ENCODE data around the gene CRHBP.

GRCh38 chr5:77010243-77010642 lies 57.4 kb downstream of the CRHBP start:
- TF ChIP-seq CTCF (IDR thresholded peaks at IDR 0.05; ENCODE audit: insufficient read depth, low read depth, low read length) (no peak), EZH2 (IDR thresholded peaks at IDR 0.05; ENCODE audit: insufficient read depth, low read length) (no peak)

All from astrocyte (in vitro differentiated cells and primary cell).